ENCODE data around the gene WDTC1. TPM values are rescaled to one million over a fixed set of nuclear protein-coding genes. Genes with fewer than 3 reads are reported as not detected.

The WDTC1 gene
- total RNA-seq, 2 donors from 2014 or later: 20.4 to 29.7 TPM

DNA sequence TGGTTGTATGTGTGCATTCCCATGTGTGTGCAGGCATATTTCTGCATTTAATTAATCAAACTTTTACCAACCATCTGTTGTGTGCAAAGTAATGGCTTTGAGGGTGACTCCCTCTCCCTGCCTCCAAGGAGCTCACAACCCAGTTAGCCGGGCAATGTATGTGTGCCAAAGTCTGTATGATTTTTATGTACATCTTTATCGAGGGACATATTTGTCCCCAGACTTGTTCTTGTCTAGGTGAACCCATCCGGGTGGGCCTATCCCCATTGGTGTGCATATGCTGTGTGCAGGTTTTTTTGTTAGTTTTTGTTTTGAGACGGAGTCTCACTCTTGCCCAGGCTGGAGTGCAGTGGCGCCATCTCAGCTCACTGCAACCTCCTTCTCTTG lies 109.2 kb downstream of the WDTC1 start:
- Mint-ChIP-seq H3K4me1 (peaks cover 38% of the 10 kb centered on the region), H3K27ac (peak overlapping the region; percentile 84)
- ATAC-seq (replicated peaks): no peak

DNA sequence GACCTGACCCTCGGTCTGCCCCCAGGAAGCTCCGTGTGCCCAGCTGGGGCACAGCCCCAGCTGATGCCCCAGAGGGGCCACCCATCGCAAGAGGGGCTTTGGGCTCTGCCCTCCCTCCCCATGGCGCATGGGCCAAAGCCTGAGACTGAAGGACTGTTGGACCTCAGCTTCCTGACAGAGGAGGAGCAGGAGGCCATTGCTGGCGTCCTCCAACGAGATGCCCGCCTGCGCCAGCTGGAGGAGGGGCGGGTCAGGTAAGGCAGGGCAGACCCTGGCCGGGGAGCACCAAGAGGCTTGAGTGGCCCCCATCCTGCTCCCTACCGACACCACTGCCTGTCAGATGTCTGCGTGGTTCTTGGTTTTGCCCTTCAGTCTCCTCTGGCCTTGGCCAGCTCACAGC lies 110.8 kb downstream of the WDTC1 start:
- ATAC-seq (replicated peaks): no peak
- Mint-ChIP-seq H3K36me3 (ENCODE audit: low read depth) (peaks cover 16% of the 10 kb centered on the region), H3K27ac (no peak overlapping the region), H3K4me1 (peaks cover 27% of the 10 kb centered on the region), H3K4me3 (peak overlapping the region; percentile 42), H3K27me3 (no peaks in the 10 kb centered on the region), H3K9me3 (no peaks in the 10 kb centered on the region)

More for the DNA sequence above, 109.2 kb downstream of the WDTC1 start:
- H3K4me3 Mint-ChIP-seq: peak overlapping the region; percentile 90
- peaks cover 16% of the 10 kb centered on the region for H3K36me3 Mint-ChIP-seq (ENCODE audit: low read depth)
- no peaks in the 10 kb centered on the region for H3K27me3 Mint-ChIP-seq
- H3K9me3 Mint-ChIP-seq: no peaks in the 10 kb centered on the region

DNA sequence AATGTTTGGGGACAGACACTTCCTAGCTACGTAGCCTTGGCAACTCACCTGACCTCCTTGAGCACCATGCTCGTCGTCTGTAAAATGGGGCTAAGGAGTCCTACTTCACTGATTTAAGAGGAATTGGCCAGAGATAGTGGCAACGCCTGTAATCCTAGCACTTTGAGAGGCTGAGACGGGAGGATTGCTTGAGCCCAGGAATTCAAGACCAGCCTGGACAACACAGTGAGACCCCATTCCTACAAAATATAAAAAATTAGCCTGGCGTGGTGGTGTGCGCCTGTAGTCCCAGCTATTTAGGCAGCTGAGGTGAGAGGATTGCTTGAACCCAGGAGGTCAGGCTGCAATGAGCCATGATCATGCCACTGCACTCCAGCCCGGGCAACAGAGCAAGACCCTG lies 111.9 kb downstream of the WDTC1 start:
- H3K27me3 Mint-ChIP-seq: no peaks in the 10 kb centered on the region
- peaks cover 18% of the 10 kb centered on the region for H3K4me1 Mint-ChIP-seq
- no peak overlapping the region for H3K27ac Mint-ChIP-seq
- no peaks in the 10 kb centered on the region for H3K9me3 Mint-ChIP-seq
- ATAC-seq (replicated peaks): no peak
- no peak overlapping the region for H3K4me3 Mint-ChIP-seq
- H3K36me3 Mint-ChIP-seq (ENCODE audit: low read depth): peaks cover 16% of the 10 kb centered on the region

DNA sequence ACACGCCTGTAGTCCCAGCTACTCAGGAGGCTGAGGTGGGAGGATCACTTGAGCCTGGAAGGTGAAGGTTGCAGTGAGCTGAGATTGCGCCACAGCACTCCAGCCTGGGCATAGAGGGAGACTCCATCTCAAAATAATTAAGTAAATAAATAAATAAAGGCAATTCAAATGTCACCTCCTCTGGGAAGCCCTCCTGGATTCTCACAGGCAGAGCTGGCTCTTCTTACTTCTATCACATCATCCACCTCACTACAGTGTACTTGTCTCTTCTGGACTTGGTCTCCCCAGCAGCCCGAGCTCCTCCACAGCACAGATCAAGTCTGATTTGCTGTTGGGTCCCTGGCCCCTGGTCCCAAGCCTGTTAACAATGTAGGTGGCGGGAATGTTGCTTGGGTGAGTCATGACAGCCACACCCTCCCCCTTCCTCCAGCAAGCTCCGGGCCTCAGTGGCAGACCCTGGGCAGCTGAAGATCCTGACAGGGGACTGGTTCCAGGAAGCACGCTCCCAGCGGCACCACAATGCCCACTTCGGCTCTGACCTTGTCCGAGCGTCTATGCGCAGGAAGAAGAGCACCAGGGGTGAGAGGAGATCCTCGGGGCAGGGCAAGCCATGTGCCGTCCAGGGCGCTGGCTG lies 112.7 kb downstream of the WDTC1 start:
- Mint-ChIP-seq H3K9me3 (no peaks in the 10 kb centered on the region), H3K4me3 (no peak overlapping the region), H3K36me3 (ENCODE audit: low read depth) (peaks cover 16% of the 10 kb centered on the region), H3K4me1 (peaks cover 16% of the 10 kb centered on the region), H3K27me3 (no peaks in the 10 kb centered on the region), H3K27ac (peak overlapping the region; percentile 47)
- no peak for ATAC-seq (replicated peaks)

DNA sequence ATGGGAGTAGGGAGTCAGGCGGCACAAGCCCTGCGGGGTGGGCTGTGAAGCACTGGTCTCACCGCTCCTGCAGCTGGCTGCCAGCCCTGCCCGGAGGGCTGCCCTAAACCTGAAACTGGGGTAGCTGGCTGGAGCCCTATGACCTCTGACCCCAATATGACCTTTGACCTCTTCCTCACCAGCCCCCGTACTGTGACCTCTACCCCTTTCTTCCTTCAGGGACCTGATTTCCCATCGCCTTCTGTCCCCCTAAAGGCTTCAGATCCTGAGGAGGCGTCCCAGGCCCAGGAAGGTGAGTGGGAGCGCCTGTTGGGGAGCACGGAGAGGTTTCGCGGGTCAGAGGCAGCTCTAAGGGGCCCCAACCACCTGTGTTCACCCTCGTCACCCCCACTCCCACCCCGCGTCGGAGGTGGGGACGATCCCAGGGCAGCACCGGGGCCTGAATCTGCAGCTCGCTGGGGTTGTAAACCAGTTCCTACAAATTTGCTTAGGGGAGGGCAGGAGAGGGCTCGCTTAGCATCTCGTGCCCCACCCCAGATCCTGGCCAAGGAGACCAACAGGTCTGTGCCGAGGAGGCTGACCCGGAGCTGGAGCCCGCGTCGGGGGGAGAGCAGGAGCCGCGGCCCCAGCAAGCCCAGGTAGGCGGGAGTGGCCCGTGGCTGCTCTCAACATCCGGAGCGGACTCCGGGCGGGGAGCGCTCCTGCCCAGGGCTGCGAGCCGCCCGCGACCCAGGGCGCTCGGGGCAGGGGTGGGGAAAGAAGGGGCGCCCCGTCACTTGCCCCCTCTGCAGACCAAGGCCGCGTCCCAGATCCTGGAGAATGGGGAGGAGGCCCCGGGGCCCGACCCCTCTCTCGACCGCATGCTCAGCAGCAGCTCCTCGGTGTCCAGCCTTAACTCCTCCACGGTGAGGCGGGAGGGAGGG lies 114.7 kb downstream of the WDTC1 start:
- H3K9me3 Mint-ChIP-seq: no peaks in the 10 kb centered on the region
- peaks cover 10% of the 10 kb centered on the region for H3K36me3 Mint-ChIP-seq (ENCODE audit: low read depth)
- peaks cover 11% of the 10 kb centered on the region for H3K4me1 Mint-ChIP-seq
- ATAC-seq (replicated peaks): peak; percentile 75
- peak overlapping the region; percentile 67 for H3K4me3 Mint-ChIP-seq
- no peak overlapping the region for H3K27ac Mint-ChIP-seq
- no peaks in the 10 kb centered on the region for H3K27me3 Mint-ChIP-seq

DNA sequence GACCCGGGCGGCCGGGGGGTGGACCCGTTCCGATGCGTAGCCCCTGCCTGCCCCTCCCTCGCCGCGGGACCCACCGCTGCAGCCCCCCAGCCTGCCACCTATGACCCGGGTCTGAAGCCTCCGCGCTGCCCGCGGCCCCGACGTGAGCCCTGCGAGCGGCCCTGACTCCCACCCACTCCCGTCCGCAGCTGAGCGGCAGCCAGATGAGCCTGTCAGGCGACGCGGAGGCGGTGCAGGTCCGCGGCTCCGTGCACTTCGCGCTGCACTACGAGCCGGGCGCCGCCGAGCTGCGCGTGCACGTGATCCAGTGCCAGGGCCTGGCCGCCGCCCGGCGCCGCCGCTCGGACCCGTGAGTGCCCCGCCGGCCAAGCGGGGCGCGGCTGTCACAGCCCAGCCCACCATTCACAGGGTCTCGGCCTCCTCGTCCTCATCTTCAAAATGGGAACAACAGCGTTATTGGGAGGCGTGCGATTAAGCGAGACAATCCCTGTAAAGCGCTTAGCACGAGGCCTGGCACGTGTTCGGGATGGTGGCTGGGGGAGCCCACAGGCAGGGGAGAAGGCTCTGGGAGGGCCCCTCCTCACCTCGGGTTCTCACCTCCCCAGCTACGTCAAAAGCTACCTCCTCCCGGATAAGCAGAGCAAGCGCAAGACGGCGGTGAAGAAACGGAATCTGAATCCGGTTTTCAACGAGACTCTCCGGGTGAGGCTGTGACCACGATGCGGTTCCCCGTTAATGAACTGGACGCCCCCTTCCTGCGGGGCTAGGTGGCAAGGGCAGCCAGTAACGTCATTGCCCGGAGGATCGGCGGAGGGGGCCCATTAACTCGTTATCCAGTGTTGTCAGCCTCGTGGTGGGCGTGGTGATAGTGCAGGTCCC lies 115.6 kb downstream of the WDTC1 start:
- Mint-ChIP-seq H3K36me3 (ENCODE audit: low read depth) (peaks cover 10% of the 10 kb centered on the region), H3K9me3 (no peaks in the 10 kb centered on the region), H3K27ac (no peak overlapping the region), H3K4me3 (no peak overlapping the region), H3K4me1 (peaks cover 11% of the 10 kb centered on the region), H3K27me3 (no peaks in the 10 kb centered on the region)
- ATAC-seq (replicated peaks): peak; percentile 82

DNA sequence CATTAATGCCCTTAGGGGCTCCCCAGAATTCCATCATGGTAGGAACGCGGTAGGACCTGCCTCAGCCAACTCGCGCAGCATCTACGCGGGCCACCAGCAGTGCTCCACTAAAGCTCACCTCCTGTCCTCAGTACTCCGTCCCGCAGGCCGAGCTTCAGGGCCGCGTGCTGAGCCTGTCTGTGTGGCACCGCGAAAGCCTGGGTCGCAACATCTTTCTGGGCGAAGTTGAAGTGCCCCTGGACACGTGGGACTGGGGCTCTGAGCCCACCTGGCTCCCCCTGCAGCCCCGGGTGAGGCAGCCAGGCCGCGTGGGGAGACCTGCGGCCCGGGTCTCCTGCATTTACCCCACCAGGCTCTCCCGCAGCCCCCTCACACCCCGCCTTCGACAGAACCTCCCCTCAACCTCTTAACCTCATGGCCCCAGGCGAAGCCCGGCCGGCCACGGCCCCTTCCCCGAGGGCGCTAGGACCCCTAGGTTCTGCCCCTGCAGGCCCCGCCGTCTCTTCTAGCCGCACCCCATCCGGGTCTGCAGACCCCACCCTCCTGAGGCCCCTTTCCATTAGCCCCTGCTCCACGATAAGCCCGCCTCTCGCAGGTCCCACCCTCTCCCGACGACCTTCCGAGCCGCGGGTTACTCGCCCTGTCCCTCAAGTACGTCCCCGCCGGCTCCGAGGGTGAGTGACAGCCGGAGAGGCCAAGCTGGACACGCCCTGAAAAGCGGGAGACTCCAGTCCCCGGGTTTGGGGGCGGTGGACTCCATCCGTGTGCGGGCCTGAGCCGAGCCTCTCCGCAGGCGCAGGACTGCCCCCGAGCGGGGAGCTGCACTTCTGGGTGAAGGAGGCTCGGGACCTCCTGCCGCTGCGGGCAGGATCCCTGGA lies 116.5 kb downstream of the WDTC1 start:
- ATAC-seq (replicated peaks): no peak
- peaks cover 10% of the 10 kb centered on the region for H3K4me1 Mint-ChIP-seq
- no peaks in the 10 kb centered on the region for H3K27me3 Mint-ChIP-seq
- H3K27ac Mint-ChIP-seq: no peak overlapping the region
- H3K9me3 Mint-ChIP-seq: no peaks in the 10 kb centered on the region
- no peak overlapping the region for H3K4me3 Mint-ChIP-seq
- H3K36me3 Mint-ChIP-seq (ENCODE audit: low read depth): peaks cover 5% of the 10 kb centered on the region

DNA sequence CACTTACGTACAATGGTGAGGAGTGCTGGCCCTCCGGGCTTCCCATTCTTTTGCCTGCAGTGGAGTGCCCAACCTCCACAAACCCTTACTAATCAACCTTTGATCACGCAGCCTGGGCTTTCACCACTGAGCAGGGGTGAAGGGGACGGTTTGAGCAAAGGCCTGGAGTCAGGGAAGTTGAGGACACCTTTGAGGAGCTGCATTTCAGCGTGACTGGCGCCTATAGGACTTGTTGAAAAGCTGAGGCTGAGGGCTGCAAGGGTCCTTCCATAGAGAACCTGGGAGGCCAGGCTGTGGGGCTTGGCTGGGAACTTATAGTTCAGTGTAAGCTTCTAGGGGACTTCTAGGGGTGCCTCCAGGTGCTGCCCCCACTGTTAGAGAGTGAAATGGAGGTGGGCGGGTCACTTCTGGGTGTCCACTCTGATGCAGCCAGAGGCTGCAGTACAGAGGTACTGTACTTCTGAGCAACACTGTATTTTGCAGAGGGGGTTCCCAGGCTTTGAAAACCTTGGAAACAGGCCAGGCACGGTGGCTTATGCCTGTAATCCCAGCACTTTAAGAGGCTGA lies 117.2 kb downstream of the WDTC1 start:
- Mint-ChIP-seq H3K4me3 (no peak overlapping the region), H3K27me3 (no peaks in the 10 kb centered on the region), H3K36me3 (ENCODE audit: low read depth) (no peaks in the 10 kb centered on the region), H3K27ac (no peak overlapping the region), H3K9me3 (no peaks in the 10 kb centered on the region), H3K4me1 (peaks cover 5% of the 10 kb centered on the region)
- no peak for ATAC-seq (replicated peaks)

DNA sequence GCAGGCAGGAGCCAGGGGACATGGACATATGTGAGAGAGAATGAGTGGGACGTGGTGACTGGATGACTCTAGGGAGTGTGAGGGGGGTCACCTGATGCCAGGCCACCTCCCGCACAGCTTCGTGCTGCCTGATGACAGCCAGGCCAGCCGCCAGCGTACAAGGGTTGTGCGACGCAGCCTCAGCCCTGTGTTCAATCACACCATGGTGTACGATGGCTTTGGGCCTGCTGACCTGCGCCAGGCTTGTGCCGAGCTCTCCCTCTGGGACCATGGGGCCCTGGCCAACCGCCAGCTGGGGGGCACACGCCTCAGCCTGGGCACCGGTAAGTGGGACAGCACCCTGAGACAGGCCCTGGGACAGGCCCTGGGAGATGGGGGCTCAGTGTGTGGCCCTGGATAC lies 118.7 kb downstream of the WDTC1 start:
- no peaks in the 10 kb centered on the region for H3K27me3 Mint-ChIP-seq
- no peak for ATAC-seq (replicated peaks)

DNA sequence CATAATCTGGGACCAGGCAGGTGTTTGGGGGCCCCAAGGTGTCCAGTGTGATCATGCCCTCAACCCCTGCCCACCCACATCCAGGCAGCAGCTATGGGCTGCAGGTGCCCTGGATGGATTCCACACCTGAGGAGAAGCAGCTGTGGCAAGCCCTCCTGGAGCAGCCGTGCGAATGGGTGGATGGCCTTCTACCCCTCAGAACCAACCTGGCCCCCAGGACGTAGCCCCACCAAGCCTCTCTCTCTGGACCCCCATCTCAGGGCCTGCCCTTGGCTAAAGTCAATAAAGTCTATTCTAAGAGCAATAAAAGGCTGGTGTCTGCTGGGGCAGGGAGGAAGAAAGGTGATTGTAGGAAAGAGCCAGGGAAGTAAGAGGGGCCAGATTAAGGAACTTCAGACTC lies 119.2 kb downstream of the WDTC1 start:
- no peak for ATAC-seq (replicated peaks)
- H3K4me1 Mint-ChIP-seq: no peaks in the 10 kb centered on the region
- no peak overlapping the region for H3K4me3 Mint-ChIP-seq
- no peaks in the 10 kb centered on the region for H3K9me3 Mint-ChIP-seq
- no peak overlapping the region for H3K27ac Mint-ChIP-seq
- H3K36me3 Mint-ChIP-seq (ENCODE audit: low read depth): no peaks in the 10 kb centered on the region
- no peaks in the 10 kb centered on the region for H3K27me3 Mint-ChIP-seq

More for the DNA sequence above, 118.7 kb downstream of the WDTC1 start:
- no peaks in the 10 kb centered on the region for H3K4me1 Mint-ChIP-seq
- H3K4me3 Mint-ChIP-seq: no peak overlapping the region
- no peaks in the 10 kb centered on the region for H3K36me3 Mint-ChIP-seq (ENCODE audit: low read depth)
- no peaks in the 10 kb centered on the region for H3K9me3 Mint-ChIP-seq
- H3K27ac Mint-ChIP-seq: no peak overlapping the region

DNA sequence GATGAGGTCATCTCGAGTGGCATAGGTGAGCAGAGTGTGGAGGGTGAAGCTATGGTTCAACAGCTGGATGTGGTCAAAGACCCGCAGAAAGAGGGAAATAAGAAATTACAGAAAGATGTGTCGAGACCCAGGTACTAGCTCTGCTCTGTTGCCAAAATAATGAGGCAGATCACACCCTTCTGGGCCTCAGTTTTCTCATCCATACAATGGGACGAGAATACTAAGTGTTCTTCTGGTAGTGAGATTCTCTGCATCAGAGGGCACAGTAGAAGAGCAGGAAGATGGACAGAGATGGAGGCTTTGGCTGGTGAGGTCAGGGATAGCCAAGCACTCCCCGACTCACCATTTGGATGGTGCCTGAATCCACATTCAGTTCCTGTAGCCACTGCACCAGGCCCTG lies 121.3 kb downstream of the WDTC1 start:
- Mint-ChIP-seq H3K27me3 (no peaks in the 10 kb centered on the region), H3K4me3 (peak overlapping the region; percentile 71), H3K4me1 (peaks cover 7% of the 10 kb centered on the region), H3K27ac (peak overlapping the region; percentile 12), H3K36me3 (ENCODE audit: low read depth) (no peaks in the 10 kb centered on the region), H3K9me3 (no peaks in the 10 kb centered on the region)
- no peak for ATAC-seq (replicated peaks)

DNA sequence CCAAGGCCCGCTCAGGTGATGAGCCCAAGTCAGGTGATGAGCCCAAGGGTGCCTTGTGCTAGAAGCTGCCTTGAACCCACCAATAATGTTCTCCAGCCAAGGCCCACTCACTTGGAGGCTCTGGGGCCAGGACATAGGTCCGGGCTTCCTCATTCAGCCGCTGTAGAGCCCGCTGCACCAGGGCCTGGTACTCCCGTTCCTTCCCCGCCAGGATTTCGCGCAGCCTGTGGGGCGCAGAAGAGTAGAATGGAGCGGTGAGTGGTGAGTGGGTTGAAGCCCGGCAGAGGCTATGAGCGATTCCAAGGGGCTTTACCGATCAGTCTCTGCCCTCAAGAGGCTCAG lies 121.8 kb downstream of the WDTC1 start:
- peak overlapping the region; percentile 65 for H3K27ac Mint-ChIP-seq
- H3K9me3 Mint-ChIP-seq: no peaks in the 10 kb centered on the region
- peak overlapping the region; percentile 71 for H3K4me3 Mint-ChIP-seq
- no peaks in the 10 kb centered on the region for H3K36me3 Mint-ChIP-seq (ENCODE audit: low read depth)
- H3K4me1 Mint-ChIP-seq: peaks cover 7% of the 10 kb centered on the region
- ATAC-seq (replicated peaks): no peak
- H3K27me3 Mint-ChIP-seq: no peaks in the 10 kb centered on the region

DNA sequence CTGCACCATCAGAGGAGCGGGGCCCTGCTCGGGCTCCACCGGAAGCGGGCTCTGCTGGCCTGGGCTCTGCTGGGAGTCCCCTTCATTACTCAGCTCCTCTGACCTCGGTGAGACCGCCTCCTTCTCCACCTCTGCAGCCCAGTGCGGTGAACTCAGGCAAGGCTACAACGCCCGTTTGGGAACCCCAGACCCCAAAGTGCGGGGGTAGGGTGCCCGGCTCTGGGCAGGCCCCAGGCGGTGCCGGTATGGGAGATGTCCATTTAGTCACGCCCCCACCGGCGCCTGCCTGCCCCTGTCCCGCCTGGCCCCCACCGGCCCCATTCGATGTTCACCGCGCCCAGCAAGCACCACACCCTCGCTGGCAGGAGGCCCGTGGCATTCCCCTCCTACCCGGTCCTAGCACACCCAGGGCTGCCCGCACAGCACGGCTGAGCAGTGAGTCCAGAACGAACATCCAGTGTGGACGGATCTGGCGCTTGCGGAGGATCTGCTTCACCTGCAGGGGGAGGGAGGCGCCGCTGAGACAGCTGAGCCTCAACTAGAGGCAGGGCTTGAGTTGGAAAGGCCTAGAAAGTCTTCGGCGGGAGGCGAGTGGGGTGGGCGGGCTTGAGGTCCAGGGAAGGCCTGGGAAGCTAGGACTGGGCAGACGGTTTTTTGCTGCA lies 122.3 kb downstream of the WDTC1 start:
- Mint-ChIP-seq H3K27ac (peak overlapping the region; percentile 76), H3K4me3 (peak overlapping the region; percentile 71), H3K36me3 (ENCODE audit: low read depth) (no peaks in the 10 kb centered on the region), H3K4me1 (peaks cover 7% of the 10 kb centered on the region), H3K9me3 (no peaks in the 10 kb centered on the region), H3K27me3 (no peaks in the 10 kb centered on the region)
- peak; percentile 70 for ATAC-seq (replicated peaks)
